ENCODE data around the gene VWA5A.
"Not testable (repeated sequence)": the region's sequence is repeated elsewhere in the genome, so short reads cannot be mapped to it uniquely, and the experiment has no call there.

VWA5A gene

GRCh38 chr11:124096364-124096763, 18.9 kb upstream of the VWA5A start:
- DNase-seq = no peak

GRCh38 chr11:124098141-124098540, 17.1 kb upstream of the VWA5A start:
- no peak for DNase-seq

- peak; percentile 71 for DNase-seq
These were observed 13.5 kb upstream of the VWA5A start for GRCh38 chr11:124101737-124102136.

- DNase-seq = peak; percentile 32
These were observed 7.1 kb upstream of the VWA5A start for GRCh38 chr11:124108156-124108555.

- DNase-seq = no peak
These were observed 5.9 kb upstream of the VWA5A start for GRCh38 chr11:124109377-124109776.

- DNase-seq = peak; percentile 53
These were observed 5.0 kb upstream of the VWA5A start for GRCh38 chr11:124110201-124110600.

- peak; percentile 41 for DNase-seq
These were observed 1.4 kb upstream of the VWA5A start for GRCh38 chr11:124113890-124114289.

GRCh38 chr11:124115782-124116616, 749 bp downstream of the VWA5A start:
- DNase-seq = no peak

GRCh38 chr11:124119103-124119502, 3.9 kb downstream of the VWA5A start:
- DNase-seq = no peak

GRCh38 chr11:124120891-124121290, 5.6 kb downstream of the VWA5A start:
- no peak for DNase-seq

GRCh38 chr11:124122123-124122522, 6.9 kb downstream of the VWA5A start:
- no peak for DNase-seq

- DNase-seq = no peak
These were observed 8.4 kb downstream of the VWA5A start for GRCh38 chr11:124123622-124124021.

GRCh38 chr11:124127134-124127533, 11.9 kb downstream of the VWA5A start:
- not testable (repeated sequence) for DNase-seq

GRCh38 chr11:124143034-124143433, 27.8 kb downstream of the VWA5A start:
- DNase-seq = no peak

- no peak for DNase-seq
These were observed 32.7 kb downstream of the VWA5A start for GRCh38 chr11:124147951-124148350.

- peak; percentile 27 for DNase-seq
These were observed 35.4 kb downstream of the VWA5A start for GRCh38 chr11:124150684-124151083.

- no peak for DNase-seq
These were observed 37.6 kb downstream of the VWA5A start for GRCh38 chr11:124152770-124153407.

- DNase-seq = no peak
These were observed 38.6 kb downstream of the VWA5A start for GRCh38 chr11:124153821-124154220.

- DNase-seq = no peak
These were observed 44.2 kb downstream of the VWA5A start for GRCh38 chr11:124159481-124159880.

GRCh38 chr11:124160986-124161385, 45.7 kb downstream of the VWA5A start:
- no peak for DNase-seq

- DNase-seq = no peak
These were observed 52.6 kb downstream of the VWA5A start for GRCh38 chr11:124167826-124168231.

GRCh38 chr11:124168796-124169195, 53.5 kb downstream of the VWA5A start:
- DNase-seq = no peak

GRCh38 chr11:124170315-124170714, 55.1 kb downstream of the VWA5A start:
- DNase-seq = not testable (repeated sequence)

GRCh38 chr11:124170801-124171586, 55.7 kb downstream of the VWA5A start:
- no peak for DNase-seq
